GM12864 (cell line): ENCODE data around the gene MPPED1.

Experiments used
- DNase-seq: peaks from one replicate; pipeline ENCODE4 v3.0.0-alpha.2; 2011; ENCODE audit warnings: low read depth
- H3K4me3 ChIP-seq: 2 replicates; pipeline ENCODE4 v1.5.1; 2011; ENCODE audit warnings: mild to moderate bottlenecking, low read depth, low read length, control low read depth
- TF ChIP-seq, protein P1 (sequence below): IDR thresholded peaks from 2 replicates; pipeline ENCODE4 v1.5.1; 2011; ENCODE audit warnings: low read depth, mild to moderate bottlenecking, moderate library complexity, low read length, control low read depth, inconsistent platforms; ENCODE audit errors: missing control alignments

MPPED1 gene

DNA sequence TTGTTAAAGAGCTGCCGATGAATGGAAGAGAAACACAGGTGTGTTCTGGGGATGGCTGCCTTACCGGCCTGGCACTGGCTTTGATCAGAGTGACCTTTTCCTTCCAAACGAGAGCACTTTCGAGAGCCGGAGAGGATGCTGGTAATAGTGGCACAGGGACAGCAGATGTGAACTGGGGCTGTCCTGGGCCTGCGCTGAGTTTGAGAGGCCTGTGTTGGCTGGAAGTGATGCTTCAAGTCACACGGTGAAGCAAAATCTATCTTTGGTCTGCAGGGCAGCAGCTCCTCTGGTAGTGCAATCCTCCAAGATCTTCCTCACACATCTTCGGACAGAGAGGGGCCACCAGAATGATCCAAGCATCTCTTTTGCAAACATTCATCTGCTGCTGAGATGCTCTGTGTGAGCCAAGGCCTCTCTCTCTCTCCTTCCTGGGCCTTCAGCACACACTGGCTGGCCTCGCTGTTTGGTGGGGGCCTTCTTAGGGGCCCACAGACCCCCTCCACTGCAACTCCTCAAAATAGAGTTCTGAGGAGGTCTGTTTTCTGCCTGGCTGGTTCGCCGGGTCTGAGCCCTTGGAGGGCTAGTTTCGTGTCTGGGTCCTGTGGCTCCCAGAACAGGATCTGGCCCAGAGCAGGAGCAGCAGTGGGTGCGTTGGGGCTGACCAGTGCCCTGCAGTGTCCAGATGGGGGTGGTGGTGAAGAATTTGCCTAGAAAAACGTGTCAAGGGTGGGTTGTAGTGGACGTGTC, 6.4 kb downstream of the MPPED1 start:
- DNase-seq: no peak
- TF ChIP-seq, protein P1, sequence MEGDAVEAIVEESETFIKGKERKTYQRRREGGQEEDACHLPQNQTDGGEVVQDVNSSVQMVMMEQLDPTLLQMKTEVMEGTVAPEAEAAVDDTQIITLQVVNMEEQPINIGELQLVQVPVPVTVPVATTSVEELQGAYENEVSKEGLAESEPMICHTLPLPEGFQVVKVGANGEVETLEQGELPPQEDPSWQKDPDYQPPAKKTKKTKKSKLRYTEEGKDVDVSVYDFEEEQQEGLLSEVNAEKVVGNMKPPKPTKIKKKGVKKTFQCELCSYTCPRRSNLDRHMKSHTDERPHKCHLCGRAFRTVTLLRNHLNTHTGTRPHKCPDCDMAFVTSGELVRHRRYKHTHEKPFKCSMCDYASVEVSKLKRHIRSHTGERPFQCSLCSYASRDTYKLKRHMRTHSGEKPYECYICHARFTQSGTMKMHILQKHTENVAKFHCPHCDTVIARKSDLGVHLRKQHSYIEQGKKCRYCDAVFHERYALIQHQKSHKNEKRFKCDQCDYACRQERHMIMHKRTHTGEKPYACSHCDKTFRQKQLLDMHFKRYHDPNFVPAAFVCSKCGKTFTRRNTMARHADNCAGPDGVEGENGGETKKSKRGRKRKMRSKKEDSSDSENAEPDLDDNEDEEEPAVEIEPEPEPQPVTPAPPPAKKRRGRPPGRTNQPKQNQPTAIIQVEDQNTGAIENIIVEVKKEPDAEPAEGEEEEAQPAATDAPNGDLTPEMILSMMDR: no peak
- H3K4me3 ChIP-seq: no peak overlapping the region

GRCh38 chr22:43419371-43420080, 7.7 kb downstream of the MPPED1 start:
- H3K4me3 ChIP-seq: no peak overlapping the region
- TF ChIP-seq, protein P1: no peak
- DNase-seq: no peak

- TF ChIP-seq, protein P1: no peak
- no peak for DNase-seq
- H3K4me3 ChIP-seq: no peak overlapping the region
Measured at GRCh38 chr22:43421046-43421665, 9.3 kb downstream of the MPPED1 start.

DNA sequence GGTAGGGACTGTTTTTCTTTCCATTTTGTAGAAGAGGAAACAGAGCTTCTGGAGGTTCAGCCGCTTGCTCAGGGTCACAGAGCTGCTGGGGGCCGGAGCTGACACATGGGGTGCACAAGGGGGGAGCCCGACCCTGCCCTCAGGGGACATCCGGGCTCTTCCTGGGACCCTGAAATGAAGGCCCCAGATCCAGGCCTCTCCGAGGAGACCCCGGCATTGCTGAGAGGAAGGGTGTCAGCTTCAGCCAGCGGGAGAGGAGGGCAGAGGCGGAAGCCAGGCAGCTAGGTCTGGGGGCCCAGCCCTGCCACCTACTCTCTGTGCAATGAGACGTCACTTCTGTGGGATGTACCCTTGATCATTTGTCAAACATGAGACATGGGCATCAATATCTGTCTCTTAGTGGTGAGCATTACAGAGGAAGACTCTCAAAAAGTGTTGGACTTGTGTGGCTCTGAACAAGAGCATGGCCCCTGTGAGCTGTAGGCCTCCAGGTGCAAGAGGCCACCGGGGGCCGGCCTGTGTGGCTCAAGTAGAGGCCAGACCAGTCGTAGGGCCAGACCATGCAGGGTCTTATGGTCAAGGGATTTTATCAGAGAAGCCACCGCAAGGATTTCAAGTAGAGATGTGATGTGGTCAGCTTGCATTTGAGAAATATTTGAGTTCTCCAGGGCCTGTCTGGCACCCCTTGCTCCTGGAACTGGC, 10.3 kb downstream of the MPPED1 start:
- TF ChIP-seq, protein P1: no peak
- no peak for DNase-seq
- no peak overlapping the region for H3K4me3 ChIP-seq

DNA sequence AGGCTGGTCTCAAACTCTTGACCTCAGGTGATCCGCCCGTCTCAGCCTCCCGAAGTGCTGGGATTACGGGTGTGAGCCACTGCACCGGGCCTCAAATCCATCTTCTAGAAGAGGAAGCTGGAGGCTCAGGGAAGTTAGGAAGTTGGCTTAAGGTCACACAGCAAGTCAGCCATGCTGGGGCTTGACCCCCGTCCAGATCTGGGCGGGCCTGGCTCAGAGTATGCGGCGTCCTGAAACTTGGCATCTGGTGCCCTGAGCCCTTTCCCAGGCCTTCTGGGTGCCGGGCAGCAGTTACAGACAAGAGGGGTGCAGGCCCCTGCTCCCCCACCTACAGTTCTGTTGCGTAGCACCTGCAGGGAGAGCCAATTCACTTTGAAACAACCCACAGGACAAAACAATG, 11.2 kb downstream of the MPPED1 start:
- H3K4me3 ChIP-seq: no peak overlapping the region
- TF ChIP-seq, protein P1: no peak
- DNase-seq: no peak

DNA sequence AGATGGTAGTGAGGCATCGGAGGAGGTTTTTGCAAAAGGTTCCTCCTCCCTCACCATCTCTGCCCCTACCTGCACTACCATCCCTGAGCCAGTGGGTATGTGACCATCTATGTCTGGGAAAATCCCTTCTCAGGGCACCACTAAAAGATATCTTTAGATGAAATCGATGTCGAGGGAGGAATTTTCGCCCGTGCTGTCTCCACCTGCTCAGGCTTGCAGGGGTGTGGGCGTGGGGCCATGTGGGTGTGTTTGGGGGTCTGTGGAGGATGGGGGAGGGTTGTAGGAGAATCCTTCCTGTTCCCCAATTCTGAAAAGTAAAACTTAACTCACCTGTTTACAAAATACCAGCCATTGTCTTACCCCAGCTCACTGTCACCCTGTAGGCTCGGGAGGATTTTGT, 12.4 kb downstream of the MPPED1 start:
- no peak overlapping the region for H3K4me3 ChIP-seq
- no peak for DNase-seq
- TF ChIP-seq, protein P1: no peak
